WI38 (cell line): ENCODE measurements around the gene ZFP1.

ENCODE experiments used
- H3K4me3 ChIP-seq: 2 replicates; pipeline ENCODE4 v1.5.1; 2011; ENCODE audit warnings: low read depth, mild to moderate bottlenecking, control low read depth, low read length
- CTCF ChIP-seq: IDR thresholded peaks from 2 replicates; pipeline ENCODE4 v1.5.1; 2012; ENCODE audit warnings: low read depth, mild to moderate bottlenecking, control low read depth, low read length

The ZFP1 gene

GRCh38 chr16:75192606-75193264, 44.4 kb downstream of the ZFP1 start:
- no peak for TF ChIP-seq CTCF
- H3K4me3 ChIP-seq: no peak overlapping the region

DNA sequence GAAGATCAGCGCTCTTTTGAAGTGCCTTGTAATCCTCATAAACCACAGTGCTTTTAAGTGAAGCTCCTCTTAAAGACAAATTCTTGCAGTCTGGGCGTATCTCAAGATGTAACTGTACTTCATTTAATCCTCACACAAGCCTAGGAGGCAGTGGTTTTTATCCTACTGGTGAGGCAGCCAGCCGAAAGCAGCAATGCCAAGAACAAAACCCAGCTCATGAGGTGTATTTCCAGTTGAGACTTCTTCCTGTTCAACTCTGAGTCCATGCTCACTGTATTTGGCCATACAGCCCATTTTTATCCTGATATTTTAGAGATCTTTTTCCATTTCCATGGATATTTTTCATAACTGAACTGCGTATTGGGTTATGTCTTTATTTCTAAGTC, 44.9 kb downstream of the ZFP1 start:
- no peak for TF ChIP-seq CTCF
- H3K4me3 ChIP-seq: no peak overlapping the region

GRCh38 chr16:75193730-75194444, 45.6 kb downstream of the ZFP1 start:
- no peak overlapping the region for H3K4me3 ChIP-seq
- no peak for TF ChIP-seq CTCF

DNA sequence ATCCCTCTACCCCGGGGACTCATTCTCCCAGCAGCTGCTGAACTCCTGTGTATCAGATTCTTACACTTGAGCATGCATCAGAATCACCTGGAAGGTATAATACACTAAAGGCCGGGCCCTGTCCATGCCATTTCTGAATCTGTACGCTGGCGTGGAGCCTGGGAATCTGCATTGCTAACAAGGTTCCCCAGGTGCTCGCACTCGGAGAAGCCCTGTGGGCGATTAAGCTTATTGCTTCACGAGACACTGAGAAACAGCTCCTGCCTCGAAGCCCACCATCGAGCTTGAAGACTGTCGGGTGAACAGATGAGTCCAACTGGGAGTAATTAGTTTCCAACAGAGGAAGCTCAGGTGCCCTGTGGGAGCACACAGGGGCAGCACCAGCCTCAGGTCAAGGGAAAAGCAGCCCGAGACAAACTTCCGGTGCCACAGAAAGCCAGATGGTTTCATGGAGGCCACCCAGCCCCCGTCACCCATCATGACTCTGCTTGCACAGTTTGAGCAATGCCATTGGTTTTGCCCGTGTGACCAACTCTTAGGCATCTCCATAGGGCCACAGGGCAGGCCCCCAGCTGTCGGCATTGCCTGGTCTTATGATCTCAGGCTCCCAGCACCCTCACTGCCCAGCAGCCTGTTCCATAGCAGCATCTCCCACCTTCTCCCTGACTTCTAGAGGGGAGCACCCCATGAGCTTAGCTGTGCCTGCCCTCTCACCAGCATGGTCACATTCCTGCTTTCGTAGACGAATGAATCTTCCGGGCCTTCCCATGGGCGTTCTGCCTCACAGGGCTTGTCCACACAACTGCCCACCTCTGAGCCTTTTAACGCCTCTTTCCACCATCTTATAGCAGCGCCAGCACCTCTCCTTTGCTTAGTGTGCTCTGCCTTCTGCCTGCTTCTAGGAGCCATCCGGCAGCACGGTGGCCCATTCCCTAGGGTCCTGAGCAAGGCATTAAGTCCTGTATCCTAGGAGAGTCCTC, 47.8 kb downstream of the ZFP1 start:
- TF ChIP-seq CTCF: no peak
- H3K4me3 ChIP-seq: no peak overlapping the region

DNA sequence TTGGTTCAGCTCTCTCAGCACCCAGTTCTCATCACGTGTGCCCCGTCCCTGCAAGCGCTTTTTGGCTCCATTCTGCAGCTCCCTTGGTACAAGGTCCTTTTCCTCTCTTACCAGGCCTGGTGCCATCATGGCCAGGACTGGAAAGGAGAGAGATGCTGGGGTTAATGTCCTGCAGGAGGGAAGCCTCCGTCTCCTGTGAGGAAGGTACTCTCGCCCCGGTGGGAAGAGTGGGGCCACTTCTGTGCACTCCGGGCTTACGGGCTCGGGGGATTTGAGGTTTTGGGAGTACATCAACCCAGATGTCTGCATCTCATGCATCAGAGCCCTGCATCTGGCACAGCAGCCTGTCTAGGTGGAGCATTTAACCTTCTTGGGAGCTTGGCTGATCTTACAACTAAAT, 48.5 kb downstream of the ZFP1 start:
- H3K4me3 ChIP-seq: no peak overlapping the region
- TF ChIP-seq CTCF: no peak

DNA sequence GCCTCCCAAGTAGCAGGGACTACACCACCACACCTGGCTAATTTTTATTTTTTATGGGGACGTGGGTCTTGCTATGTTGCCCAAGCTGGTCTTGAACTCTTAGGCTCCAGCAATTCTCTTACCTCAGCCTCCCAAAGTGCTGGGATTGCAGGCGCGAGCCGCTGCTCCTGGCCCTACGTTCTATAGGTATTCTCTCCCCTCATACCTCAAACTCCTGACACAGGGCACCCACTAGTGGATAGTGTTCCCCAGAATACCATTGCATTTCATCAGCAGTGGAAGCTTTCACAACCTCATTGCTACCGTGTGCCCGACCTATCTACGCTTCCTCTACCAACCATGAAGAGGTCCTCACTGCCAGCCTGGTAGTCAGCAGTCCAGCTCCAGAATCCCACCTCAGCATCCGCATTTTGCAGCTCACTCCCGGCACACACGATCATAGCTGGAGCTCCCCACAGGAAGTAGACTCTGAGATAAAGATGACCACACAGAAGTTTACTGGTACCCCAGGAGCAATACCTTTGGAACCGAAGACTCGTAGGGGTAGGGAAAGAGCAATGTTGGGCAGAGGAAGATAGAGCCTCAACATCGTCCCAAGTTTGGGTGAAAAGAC, 49.3 kb downstream of the ZFP1 start:
- TF ChIP-seq CTCF: no peak
- no peak overlapping the region for H3K4me3 ChIP-seq
